Colonic mucosa (tissue), 4 donors: ENCODE measurements around the gene CALHM2. TPM values are rescaled to one million over a fixed set of nuclear protein-coding genes. Genes with fewer than 3 reads are reported as not detected.

Experiments used
- DNase-seq: peaks from one replicate; pipeline ENCODE4 v3.0.0-alpha.2; 2020
- H3K27ac ChIP-seq: fragments of 200-600 bp; one replicate; pipeline ENCODE4 v1.8.0; 2021
- H3K27me3 ChIP-seq: fragments of 200-600 bp; one replicate; pipeline ENCODE4 v1.8.0; 2021
- H3K36me3 ChIP-seq: fragments of 200-600 bp; one replicate; pipeline ENCODE4 v1.8.0; 2021
- H3K4me1 ChIP-seq: fragments of 200-600 bp; one replicate; pipeline ENCODE4 v1.8.0; 2021; ENCODE audit warnings: mild to moderate bottlenecking
- H3K4me3 ChIP-seq: fragments of 200-600 bp; one replicate; pipeline ENCODE4 v1.8.0; 2021
- H3K9ac ChIP-seq, 2 donors: one replicate each; pipeline ENCODE4 v1.7.0; 2013; ENCODE audit warnings: control low read depth in 2 of 2, low read depth in 2 of 2, low read length in 2 of 2
- H3K9me3 ChIP-seq: fragments of 200-600 bp; one replicate; pipeline ENCODE4 v1.8.0; 2021
- CTCF ChIP-seq: fragments of 200-600 bp; IDR thresholded peaks from one replicate; pipeline ENCODE4 v1.8.0; 2022; ENCODE audit warnings: antibody characterized with exemption, mild to moderate bottlenecking
- intact Hi-C: fragments of 100-400 bp; cut with DNase I; formaldehyde crosslinking; loops from one replicate; pipeline ENCODE4 v1.14.1; 2022
- total RNA-seq, 2 donors: library from RNA; stranded (reverse); fragmentation: NEBNext Ultra II Directional in 1 of 2; extraction: Animal tissue kit (Norgen Biotek cat#: 25700) in 1 of 2; gene quantifications; one replicate each; pipeline ENCODE4 v1.2.1, GENCODE V29; 2021
- donor health status: healthy.
- donor health status: DM: no; HTN: no; CAD: no.
- donor health status: DM: no; HTN: no; CAD: no.

The CALHM2 gene
- total RNA-seq, 2 donors from 2014 or later = 3.5 to 8.0 TPM

- DNase-seq = no peak
- H3K4me1 ChIP-seq = no peaks in the 10 kb centered on the region
- intact Hi-C loops = no loop called here
- no peaks in the 10 kb centered on the region for H3K27me3 ChIP-seq
- H3K36me3 ChIP-seq = no peaks in the 10 kb centered on the region
- H3K9ac ChIP-seq = no peak overlapping the region
- no peak overlapping the region for H3K4me3 ChIP-seq
- TF ChIP-seq CTCF = no peak
- no peaks in the 10 kb centered on the region for H3K9me3 ChIP-seq
- H3K27ac ChIP-seq = no peak overlapping the region
Observed at GRCh38 chr10:103466734-103467133, 14.6 kb upstream of the CALHM2 start.

GRCh38 chr10:103465411-103466179 lies 13.4 kb upstream of the CALHM2 start:
- Histone ChIP-seq H3K27ac (no peak overlapping the region), H3K27me3 (no peaks in the 10 kb centered on the region), H3K9ac (no peak overlapping the region), H3K4me1 (no peaks in the 10 kb centered on the region), H3K9me3 (no peaks in the 10 kb centered on the region), H3K4me3 (no peak overlapping the region), H3K36me3 (no peaks in the 10 kb centered on the region)
- DNase-seq = no peak
- no peak for TF ChIP-seq CTCF
- intact Hi-C loops = no loop called here

- no peak for TF ChIP-seq CTCF
- Histone ChIP-seq H3K27ac (no peak overlapping the region), H3K36me3 (no peaks in the 10 kb centered on the region), H3K9me3 (no peaks in the 10 kb centered on the region), H3K27me3 (no peaks in the 10 kb centered on the region), H3K9ac (no peak overlapping the region), H3K4me3 (no peak overlapping the region), H3K4me1 (no peaks in the 10 kb centered on the region)
- no peak for DNase-seq
- intact Hi-C loops = no loop called here
Observed at GRCh38 chr10:103463499-103463898, 11.3 kb upstream of the CALHM2 start.

GRCh38 chr10:103459615-103460014 lies 7.4 kb upstream of the CALHM2 start:
- no peak overlapping the region for H3K9ac ChIP-seq
- H3K9me3 ChIP-seq = no peaks in the 10 kb centered on the region
- H3K27me3 ChIP-seq = no peaks in the 10 kb centered on the region
- no peak for DNase-seq
- H3K4me3 ChIP-seq = no peak overlapping the region
- H3K4me1 ChIP-seq = no peaks in the 10 kb centered on the region
- no peak for TF ChIP-seq CTCF
- H3K27ac ChIP-seq = no peak overlapping the region
- H3K36me3 ChIP-seq = no peaks in the 10 kb centered on the region
- intact Hi-C loops = no loop called here

GRCh38 chr10:103458720-103459119 lies 6.5 kb upstream of the CALHM2 start, which contains the start of gene CALHM1:
Gene CALHM1, minus strand, starts transcription at chr10:103458900. Its CDS starts 149 bp downstream, at chr10:103458751.
- Histone ChIP-seq H3K36me3 (no peaks in the 10 kb centered on the region), H3K4me3 (no peak within 1 kb of the TSS), H3K9me3 (no peaks in the 10 kb centered on the region), H3K9ac (no peak within 1 kb of the TSS), H3K27me3 (no peaks in the 10 kb centered on the region), H3K27ac (no peak within 1 kb of the TSS), H3K4me1 (no peaks in the 10 kb centered on the region)
- intact Hi-C loops = no loop called here
- no peak for TF ChIP-seq CTCF
- no peak for DNase-seq
